Fibroblast of mammary gland (primary cell): ENCODE measurements around the gene ASAH2B.
"Not testable (repeated sequence)": the region's sequence is repeated elsewhere in the genome, so short reads cannot be mapped to it uniquely, and the experiment has no call there.

ENCODE experiments used
- DNase-seq: peaks from one replicate; pipeline ENCODE4 v3.0.0-alpha.2; 2010; ENCODE audit warnings: low read depth
- H3K4me3 ChIP-seq: 2 replicates; pipeline ENCODE4 v1.5.1; 2011; ENCODE audit warnings: low read depth, mild to moderate bottlenecking, low read length, moderate library complexity; ENCODE audit not compliant: control insufficient read depth
- TF ChIP-seq, protein P1 (sequence below): conservative IDR thresholded peaks from 2 replicates; pipeline ENCODE4 v1.5.1; 2011; ENCODE audit warnings: low read depth, low read length, inconsistent platforms; ENCODE audit not compliant: control insufficient read depth, insufficient read depth

ASAH2B gene

DNA sequence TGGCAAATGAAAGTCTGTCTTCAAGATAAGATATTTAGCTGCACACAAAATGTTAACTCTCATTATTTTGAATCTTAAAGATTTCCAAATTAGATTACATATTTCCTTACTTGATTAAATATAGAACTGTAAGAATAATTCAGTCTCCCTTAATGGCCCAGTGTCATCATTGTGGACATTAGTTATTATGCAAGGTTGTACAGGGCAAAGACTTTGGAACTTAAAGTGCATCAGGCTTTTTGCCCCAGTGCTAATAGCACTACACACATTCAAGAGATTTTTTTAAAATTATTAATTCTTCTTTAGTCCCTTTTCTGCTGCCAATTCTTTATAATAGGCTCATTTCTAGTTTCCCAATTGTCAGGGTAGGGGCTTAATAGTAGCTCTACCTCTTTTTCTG lies 42.3 kb downstream of the ASAH2B start:
- not testable (repeated sequence) for H3K4me3 ChIP-seq, DNase-seq

DNA sequence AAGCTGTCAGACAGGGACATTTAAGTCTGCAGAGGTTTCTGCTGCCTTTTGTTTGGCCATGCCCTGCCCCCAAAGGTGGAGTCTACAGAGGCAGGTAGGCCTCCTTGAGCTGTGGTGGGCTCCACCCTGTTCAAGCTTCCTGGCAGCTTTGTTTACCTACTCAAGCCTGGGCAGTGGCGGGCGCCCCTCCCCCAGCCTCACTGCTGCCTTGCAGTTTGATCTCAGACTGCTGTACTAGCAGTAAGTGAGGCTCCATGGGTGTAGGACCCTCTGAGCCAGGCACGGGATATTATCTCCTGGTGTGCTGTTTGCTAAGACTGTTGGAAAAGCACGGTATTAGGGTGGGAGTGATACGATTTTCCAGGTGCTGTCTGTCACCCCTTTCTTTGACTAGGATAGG lies 48.2 kb downstream of the ASAH2B start:
- not testable (repeated sequence) for H3K4me3 ChIP-seq, DNase-seq

DNA sequence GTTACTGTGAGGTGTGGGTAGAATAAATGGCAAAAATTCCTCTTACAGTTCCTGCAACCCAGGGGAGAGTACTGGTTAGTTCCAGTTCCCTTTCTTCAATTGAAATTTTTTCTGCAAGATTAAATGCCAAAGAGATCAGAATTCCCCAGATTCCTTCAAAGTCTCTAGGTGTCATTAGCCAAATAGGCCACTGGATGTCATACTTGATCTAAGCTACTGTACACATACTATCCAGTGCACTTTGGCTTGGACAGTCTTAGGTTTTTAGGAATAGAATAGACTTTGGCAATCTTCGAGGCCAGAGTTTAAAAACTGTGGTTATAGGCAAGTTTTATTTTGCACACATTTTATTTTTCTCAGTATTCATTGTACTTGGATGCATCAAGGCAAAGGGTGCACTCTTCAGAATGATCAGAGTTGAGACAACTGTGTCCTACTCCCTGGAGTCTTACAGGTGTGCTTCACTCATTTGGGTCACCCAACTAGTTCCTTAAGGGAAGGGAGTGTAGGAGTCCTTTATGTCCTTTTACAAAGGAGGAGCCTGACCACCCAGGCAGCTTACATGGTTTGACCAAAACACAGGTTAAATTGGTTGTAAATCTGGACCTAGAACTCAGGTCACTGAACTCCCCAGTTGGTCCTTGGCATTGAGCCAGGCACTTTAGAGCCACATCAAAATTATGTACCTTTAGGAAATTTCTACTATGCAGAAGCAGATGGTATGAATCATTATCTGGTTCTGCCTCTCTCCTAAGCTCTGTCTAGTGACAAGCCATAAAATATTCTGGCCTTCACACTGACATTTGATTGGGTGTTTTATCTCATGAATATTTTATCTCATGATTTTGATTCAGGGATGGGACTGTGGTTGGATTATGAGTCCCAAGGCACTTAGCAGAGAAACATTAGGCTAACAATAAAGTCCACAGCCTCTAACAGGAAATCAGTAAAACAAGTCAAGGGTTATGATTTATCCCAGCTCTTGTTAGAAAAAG lies 49.5 kb downstream of the ASAH2B start:
- peak; percentile 52 for DNase-seq
- H3K4me3 ChIP-seq, result no peak overlapping the region
- TF ChIP-seq, protein P1, sequence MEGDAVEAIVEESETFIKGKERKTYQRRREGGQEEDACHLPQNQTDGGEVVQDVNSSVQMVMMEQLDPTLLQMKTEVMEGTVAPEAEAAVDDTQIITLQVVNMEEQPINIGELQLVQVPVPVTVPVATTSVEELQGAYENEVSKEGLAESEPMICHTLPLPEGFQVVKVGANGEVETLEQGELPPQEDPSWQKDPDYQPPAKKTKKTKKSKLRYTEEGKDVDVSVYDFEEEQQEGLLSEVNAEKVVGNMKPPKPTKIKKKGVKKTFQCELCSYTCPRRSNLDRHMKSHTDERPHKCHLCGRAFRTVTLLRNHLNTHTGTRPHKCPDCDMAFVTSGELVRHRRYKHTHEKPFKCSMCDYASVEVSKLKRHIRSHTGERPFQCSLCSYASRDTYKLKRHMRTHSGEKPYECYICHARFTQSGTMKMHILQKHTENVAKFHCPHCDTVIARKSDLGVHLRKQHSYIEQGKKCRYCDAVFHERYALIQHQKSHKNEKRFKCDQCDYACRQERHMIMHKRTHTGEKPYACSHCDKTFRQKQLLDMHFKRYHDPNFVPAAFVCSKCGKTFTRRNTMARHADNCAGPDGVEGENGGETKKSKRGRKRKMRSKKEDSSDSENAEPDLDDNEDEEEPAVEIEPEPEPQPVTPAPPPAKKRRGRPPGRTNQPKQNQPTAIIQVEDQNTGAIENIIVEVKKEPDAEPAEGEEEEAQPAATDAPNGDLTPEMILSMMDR, result peak; percentile 53

DNA sequence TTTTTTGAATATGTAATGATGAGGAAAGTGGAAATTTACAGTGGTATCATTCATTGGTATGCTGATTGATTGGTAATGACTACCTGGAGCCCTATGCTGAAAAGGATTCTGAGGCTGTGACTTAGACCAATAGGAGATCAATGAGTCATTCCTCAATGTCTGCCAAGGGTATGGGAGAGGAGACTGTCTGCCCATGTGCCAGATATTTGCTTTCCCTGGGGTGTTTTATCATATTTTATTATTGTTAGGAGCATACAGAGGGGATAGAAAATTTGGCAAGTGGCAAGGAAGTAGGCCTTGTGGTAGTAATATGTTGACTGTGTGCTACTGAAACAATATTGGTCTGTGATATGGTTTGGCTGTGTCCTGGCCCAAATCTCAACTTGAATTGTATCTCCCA lies 54.8 kb downstream of the ASAH2B start:
- DNase-seq, result peak; percentile 33
- TF ChIP-seq, protein P1, result no peak
- no peak overlapping the region for H3K4me3 ChIP-seq

DNA sequence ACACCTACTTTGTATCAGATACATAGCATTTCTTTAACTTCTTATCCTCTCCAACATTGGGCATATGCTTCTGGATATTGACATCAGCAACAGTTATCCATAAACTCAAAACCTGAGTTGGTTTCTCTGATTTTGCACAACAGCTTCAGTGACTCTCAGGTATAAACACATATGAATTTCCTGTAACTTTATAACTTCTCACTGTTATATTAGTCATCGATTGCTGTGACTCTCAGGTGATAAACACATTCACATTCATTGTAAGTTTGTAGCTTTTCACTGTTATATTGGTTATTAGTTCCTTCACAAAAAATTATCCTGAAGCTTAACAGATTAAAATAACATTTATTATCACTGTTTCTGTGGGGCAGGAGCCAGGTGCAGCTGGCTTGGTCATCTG lies 57.0 kb downstream of the ASAH2B start:
- TF ChIP-seq, protein P1, result no peak
- DNase-seq, result no peak
- no peak overlapping the region for H3K4me3 ChIP-seq

DNA sequence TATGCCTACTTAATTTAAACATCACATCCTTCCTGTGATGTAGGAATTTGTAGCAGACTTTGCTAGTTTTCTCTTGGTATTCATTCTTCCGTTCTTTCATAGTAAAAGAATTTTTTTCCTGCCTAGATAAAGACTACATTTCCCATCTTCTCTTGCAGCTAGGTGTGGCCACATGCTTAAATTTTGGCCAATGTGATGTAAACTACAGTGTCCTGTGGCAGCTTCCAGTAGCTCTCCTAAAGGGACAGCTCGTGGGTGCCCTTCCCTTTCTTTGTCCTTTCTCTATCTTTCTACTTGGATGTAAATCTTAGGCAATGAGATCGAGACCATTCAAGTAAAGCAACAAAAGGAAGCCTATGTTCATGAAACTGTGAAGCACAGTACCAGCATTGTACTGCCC lies 58.6 kb downstream of the ASAH2B start:
- DNase-seq, result no peak
- TF ChIP-seq, protein P1, result no peak
- H3K4me3 ChIP-seq, result no peak overlapping the region

DNA sequence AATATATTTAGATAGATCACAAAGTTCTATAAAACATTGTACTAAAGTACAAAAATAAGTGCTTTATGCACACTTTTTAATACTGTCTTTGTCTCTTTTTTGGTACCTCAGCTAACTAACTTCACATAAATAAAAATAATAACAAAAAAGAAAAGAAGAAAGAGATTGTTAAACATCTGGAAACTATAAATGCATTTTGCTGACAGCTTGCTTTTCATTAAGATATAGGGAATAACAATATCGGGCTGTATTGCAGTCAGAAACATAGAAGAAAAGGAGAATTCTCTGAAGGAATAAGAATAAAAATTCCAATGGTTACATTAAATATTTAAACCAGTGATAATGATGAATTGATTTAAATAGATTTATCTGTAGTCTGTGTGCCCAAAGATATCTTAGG lies 59.9 kb downstream of the ASAH2B start:
- no peak overlapping the region for H3K4me3 ChIP-seq
- TF ChIP-seq, protein P1, result no peak
- no peak for DNase-seq
